GM18508 (cell line): ENCODE measurements around the gene PRKAG2.

Experiments
- ATAC-seq: cut with Tn5 transposase; IDR thresholded peaks from one replicate; pipeline ENCODE4 v1.9.1; 2021; ENCODE audit warnings: moderate number of reproducible peaks; ENCODE audit not compliant: insufficient read depth, unreplicated experiment

PRKAG2 gene

DNA sequence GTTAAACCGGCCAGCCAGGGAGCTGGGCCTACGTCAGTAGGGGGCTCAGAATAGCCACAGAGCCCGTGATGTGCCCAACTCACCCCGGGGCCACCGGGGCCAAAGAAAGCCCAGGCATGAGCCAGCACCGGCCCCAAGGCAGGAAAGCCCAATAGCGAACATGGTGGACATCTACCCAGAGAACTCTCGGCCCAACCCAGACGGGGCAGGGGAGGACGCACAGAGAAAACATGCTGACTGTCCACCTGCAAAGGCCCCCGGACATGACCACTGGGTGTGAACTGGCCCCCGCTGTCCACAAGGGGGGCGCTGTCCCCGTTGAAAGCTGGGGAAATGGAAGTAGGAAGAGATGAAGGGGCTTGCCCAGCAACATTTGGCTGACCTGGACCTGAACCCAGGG lies 169.2 kb downstream of the PRKAG2 start:
- ATAC-seq = no peak

DNA sequence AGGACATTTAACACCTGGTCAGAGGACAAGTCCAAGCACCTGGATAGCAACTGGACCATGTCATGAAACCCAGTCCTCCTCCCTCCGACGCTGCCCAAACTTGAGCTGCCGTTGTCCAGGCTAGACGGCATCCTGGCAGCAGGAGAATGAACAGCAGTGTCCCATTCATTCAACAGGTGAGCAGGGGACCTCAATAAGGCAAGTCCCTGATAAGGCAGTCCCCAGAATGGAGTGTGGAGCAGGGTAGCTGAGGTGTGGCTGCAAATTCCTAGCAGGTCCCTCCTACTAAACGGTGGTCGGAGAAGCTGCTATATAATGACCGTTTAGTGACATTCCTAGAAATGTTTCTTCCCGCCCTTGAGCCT lies 169.8 kb downstream of the PRKAG2 start:
- no peak for ATAC-seq

DNA sequence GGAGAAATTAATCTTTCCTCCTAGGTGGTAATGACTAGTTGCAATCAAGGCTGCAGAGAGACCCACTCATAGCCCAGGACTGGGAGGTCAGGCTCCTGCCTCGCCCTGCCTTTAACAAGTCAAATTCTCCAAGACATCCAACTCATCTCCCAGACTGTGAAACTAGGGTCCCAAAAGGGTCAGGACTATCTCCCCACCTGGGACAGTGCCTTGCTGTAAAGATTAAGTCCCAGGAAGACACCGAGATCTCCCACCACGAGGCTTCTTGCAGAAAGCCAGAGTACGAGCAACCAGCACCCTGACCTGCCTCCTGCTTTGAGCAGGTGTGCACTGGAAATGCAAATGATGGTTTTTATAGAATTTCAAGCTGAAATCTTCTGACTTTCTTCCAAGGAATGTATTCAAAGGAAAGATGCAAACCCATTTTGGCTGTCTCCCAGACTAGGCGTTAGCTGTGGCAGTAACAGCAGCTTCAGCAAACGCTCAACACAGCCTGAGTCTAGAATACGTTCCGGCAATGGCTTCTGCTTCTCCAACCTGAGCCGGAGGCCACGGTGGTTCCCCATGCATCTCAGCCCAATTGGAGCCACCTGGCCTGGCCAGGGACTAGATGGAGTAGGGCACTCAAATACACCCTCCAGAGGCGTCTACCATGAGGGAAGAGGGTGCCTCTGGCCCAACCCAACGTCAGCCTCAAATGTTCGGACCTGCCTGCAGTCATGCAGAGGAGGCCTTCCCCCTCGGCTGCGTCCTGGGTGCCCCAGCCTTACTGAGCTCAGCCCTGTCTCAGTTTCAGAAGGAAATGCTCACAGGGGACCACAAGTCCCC lies 170.4 kb downstream of the PRKAG2 start:
- no peak for ATAC-seq

DNA sequence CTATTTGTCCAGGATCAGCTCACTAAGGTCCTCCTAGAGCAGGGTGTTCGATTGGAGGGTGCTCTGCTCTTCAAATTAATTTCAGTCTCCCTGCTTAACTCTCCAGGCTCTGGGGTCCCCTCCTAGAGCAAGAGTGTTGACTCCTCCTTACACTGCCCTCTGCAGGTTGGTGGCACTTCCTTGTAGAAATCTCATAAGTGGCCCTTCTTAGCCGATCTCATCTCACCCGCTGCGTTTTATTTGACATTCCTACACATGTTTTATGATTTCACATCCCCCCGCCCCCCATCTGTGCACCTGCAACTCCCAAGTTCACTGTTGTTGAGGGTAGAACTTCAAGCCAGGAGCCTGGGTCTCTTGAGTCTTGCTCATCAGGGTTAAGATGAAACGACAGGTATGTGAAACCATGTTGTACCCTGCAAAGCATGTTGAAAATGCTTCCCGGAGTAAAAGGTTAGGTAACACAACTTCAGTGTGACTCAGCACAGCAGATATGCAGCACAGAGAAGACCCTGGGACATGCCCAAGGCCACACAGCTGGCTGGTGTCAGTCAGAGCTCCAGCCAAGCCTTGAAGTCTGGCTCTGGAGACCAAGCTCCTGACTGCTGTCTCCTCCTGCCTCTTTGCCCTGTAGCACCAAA lies 171.2 kb downstream of the PRKAG2 start:
- no peak for ATAC-seq

DNA sequence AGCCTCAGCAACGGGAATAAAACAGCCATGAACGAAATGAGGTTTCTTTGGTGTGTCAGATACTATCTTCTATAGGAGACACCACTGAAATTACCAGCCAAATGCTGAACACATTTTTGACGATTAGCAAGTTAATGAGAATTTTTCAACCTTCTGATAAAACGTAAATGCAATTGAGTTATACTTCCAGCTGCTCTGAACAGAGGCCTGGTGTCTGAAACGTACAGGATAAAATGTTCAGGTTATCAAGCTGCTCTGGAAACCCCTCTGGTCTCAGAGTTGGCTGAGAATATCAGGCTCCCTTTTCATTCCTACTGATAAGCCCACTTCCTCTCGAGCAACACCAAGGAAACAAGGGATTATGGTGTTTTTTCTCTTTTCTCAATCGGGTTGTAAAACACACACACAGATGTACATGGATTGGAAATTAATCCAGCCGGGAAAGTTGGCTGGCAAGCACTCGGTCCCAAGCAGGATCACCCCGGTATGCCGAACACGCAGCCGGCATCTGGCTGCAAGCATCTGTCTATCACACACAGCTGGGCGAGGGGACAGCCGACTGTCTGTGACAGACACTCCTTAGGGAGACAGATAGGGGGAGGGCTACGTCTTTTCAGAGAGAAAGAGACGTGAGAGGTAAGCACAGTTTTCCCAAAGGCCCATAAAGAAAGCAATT lies 171.8 kb downstream of the PRKAG2 start:
- no peak for ATAC-seq

DNA sequence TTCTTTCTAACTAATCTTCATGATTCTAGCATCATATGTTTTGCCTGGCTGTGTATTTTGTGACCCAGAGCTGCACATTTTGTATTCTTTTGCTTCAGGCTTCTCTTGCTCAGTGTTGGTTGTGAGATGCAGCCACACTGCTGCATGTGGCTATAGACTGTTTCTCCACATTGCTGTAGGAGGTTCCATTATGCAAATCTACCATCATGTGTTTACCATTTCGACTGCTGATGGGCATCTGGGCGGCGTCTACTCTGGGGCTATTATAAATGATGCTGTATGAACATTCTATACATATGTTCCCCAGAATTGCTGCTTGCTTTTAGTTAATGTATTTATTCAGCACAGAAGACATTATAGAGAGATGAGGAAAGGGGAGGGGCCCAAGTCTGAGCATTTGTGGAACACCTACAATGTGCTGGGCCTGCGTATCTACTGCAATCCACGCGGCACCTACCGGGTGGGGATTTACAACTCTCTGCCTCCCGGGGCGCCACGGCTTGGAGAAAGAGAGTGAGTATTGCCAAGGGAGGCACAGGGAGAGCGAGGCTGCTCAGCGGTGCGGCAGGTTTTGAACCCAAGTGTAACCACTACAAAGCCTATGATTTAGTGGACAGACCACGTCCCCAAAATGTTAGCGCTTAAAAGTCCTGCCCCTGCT lies 172.5 kb downstream of the PRKAG2 start:
- no peak for ATAC-seq

DNA sequence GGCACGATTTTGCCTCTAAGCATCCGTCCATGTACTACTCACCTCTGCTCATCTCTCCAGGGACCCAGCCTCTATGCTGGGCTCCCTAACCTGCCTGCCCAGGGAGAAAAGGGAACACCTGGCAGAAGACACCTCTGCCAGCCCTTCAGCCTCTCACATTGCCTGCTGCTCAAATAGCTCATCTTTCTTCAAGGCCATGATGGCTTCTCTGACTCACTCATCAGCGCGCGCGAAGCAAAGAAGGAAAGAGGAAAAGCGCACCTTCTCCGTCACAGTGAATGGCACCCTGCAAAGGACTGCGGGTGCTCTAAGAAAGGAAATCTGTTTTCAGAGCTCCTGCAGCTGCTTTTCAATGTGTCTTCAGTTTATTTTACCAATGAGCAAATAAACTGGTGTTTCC lies 174.0 kb downstream of the PRKAG2 start:
- no peak for ATAC-seq

DNA sequence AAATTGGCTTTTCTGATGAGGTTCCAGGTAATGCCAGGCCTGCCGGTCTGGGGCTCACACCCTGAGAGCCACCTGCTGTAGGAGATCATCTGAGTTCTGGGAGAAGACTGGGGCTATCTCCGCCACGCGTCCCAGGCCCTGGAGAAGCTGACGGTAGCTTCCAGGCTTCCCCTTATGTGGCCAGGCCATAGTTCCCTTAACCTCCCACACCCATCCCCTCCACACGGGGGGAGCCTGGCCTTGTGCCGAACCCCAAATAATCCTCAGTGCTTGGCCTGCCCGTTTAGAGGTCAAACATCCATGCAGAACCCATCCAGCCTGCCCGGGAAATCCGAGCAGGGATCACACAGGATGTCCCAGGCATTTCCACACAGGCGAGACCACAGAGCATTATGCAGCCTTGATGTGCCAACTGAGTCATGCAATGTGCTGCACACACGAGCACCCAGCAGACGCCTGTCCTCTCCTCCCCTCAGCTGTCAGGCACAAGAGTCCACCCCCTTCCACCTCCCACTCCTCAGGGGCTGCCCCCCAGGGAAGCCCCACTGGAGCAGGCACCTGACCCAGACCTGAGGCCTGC lies 176.2 kb downstream of the PRKAG2 start:
- ATAC-seq = no peak

DNA sequence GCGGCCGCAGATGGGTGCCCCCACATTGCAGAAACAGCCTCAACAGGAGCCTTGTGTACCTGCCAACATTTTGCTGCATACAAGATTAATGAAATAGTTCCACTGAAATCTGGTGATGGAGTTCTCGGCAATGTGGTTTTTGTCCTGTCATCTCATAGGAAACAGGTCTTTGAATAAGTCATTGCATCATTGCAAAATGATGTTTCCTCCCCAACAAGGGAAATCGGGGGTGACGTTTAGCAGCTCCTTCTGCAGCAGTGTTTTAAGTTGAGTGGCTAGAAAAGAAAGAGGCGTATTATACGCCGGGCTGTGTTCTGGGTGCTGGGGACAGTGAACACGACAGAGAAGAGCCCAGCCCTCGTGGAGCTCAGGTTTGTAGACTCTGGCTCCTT lies 177.0 kb downstream of the PRKAG2 start:
- ATAC-seq = no peak

DNA sequence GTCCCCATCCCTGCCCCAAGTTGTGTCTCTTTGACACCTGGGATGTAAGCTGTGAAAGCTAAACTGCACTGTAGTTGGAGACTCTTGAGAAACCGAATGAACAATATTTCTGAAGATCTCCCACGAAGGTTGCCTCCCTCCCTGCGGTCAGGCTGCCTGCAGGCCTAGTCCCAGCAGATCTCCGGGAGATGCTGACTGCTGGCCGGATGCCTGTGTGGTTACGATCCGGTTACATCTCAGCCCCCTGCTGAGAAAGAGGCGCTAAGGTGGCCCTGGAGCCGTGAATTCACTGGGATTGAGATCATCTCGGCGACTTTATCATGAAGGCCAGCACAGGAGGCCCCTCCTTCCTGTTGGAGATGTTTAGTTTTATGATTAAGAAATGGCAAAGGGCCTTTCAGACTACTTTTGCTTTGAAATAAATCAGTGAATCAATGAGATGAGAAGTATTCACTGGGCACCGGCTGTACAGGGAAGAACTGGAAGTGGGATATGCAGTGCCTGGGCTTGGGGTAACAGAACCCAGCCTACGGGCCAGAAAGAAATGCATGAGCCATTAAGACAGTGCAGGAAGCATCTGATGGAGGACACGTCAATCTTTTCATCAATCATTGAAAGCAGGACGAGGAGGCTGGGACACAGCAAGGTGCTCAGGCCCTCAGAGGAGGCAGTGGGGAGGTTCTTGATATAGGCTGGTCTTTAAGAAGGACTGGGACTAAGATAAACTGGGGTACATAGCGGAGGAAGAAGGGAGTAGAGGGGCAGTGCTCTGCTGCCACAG lies 177.6 kb downstream of the PRKAG2 start:
- no peak for ATAC-seq

DNA sequence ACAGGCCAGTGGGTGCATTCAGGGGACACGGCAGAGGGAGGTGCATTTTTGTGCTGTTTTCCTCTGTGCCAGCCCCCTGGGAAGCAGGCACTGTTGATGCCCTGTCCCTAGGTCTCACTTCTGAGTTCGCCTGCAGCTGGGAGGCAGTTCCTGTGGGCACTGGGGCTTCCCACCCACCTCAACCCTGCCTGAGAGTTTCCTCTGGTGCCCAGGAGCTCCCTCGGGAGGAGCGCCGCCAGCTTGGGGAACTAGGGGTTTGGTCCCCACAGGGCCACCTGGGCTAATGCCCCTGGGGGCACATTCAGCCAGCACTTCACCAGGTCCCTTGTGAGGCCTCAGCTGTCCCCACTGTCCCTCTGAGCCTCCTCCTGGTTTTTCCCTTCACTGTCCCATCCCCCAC lies 179.0 kb downstream of the PRKAG2 start:
- ATAC-seq = no peak

DNA sequence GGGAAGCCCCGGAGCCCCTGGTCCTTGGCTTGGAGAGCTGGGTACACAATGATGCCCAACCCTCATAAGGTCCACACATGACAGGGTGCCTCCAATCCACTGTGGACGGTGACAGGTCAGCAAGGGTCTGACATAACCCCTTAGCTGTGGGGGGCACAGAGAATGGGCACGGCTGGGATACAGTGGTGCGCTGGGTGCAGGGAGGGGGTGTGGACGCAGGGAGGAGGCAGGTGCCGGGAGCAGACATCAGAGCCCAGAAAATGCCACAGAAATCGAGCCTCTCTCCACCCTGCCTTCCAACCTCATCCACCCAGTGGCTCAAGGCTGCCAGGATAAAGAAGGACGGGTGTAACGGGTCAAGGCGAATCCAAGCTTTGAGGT lies 179.4 kb downstream of the PRKAG2 start:
- ATAC-seq = no peak

DNA sequence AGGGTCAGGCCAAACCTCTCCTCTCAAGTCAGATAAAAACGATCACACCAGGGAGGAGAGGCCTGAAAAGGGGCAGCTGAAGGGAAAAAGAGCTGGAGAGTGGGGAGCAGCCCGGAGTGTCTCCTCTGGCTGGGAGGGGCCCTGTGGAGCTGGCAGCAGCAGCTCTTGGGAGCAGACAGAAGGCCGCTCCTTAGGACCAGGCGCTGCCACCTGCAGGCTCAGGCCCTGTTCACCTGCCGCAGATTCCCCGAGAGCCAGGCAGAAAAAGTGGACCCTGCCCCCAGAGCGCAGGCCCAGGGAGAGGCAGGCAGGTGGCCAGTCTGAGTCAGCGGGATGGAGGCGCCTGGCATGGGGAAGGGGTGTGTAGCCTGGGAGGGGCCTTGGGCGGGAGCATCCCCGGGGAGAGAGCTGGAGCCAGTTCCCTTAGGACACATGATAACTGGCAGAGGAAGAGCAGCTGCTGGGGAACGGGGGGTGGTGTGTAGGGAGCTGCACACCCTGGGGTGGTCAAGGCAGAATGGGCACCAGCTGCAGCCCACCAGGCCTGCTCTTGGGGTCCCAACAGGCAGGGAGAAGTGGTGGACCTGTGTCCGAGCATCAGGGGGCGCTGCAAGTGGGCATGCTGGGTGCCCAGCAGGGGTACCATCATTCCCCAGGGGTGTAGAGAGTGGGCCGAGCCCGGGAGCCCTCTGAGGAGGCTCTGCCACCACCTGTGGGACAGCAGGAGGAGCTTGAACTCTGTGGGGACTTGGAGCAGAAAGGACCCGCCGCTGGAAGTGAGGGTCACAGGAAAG lies 180.0 kb downstream of the PRKAG2 start:
- ATAC-seq = no peak

DNA sequence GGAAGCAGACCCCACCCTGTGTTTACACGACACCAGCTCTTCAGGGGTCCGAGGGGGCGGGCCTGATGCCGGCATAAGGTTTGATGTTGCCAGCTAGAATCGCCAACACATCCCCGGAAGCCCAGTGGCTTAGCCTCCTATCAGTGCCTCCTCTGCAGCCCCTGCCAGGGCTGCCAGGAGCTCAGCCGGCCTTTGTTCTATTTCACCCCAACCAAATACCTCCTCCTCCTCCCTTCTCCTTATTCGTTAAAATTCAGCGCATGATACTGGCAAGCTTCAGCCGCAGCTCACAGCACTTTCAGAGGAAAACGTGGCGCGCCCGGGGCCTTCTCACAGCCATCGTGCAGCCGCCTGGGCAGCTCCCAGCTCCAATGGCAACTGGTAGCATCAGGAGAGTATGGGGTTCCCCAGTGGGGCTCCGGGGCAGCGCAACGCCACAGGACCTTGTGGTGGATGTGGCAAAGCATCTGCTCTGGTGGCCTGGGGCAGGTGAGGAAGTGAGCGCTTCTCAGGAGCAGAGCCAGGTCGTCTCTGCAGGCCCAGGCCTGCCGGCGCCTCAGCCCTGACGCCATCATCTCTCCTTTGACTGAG lies 180.9 kb downstream of the PRKAG2 start:
- no peak for ATAC-seq

DNA sequence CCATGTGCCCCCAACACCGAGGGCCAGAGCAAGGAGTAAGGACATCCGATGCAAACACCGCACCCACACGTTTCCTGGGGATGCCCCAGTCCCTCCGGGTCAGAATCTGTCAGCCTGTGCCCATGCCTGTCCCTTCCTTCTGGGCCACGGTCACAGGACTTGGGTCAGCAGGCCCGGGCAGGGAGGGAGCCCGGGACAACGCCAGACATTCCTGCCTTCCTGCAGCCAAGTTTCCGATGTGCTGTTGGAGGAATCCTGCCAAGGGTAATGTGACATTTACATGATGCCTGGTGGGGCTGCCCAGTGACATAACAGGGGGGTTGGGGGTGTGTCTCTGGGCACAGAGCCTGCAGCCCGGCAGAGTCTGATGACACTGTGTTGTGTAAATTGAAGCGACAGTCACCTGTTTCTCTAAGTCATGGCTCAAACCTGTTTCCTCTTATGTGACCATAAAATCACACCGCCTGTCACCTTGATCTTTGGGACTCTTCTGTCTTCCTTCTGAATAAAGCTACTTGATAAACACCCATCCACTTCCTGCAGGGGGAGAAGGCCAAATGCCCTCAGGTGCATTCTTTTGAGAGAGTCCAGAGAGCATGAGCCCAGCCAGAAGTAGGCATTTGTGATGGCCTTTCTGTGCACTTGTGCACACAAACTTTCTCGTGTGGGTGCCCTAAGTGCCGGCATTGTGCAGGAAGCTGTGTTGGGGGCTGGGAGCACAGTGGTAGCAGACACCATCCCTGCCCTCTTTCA lies 181.9 kb downstream of the PRKAG2 start:
- no peak for ATAC-seq

DNA sequence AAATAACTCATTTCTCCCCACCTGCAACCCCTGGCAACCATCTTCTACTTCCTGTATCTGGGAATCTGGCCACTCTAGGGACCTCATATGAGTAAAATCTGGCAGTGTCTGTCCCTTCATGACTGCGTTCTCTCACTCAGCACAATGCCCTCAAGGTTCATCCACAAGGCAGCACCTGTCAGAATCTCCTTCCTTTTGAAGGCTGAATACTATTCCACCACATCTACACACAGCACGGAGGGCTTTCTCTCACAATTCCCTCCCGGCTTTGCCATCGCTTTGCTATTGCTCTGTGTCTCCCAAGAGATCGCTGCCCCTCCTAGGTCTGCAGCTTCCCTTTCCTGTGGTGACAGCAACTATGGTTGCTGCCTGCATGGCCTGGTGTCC lies 182.5 kb downstream of the PRKAG2 start:
- no peak for ATAC-seq

DNA sequence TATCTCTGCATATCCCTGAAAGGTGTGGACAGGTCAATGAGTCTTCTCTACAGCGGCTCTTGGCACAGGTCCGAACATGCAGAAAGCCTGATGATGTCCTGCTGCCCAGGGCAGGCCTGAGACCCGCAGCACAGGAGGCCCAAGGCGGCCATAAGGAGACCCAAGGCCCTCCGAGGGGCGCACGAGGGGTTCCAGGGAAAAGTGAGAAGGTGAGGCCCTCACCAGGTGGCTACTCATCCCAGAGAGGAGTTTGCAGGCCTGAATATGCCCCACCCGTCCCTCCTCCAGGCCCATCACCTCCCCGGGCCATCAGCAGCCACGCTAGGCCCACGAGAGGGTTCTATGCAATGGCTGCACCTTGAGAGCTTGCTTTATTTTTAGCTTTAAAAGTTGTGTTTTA lies 183.8 kb downstream of the PRKAG2 start:
- no peak for ATAC-seq

DNA sequence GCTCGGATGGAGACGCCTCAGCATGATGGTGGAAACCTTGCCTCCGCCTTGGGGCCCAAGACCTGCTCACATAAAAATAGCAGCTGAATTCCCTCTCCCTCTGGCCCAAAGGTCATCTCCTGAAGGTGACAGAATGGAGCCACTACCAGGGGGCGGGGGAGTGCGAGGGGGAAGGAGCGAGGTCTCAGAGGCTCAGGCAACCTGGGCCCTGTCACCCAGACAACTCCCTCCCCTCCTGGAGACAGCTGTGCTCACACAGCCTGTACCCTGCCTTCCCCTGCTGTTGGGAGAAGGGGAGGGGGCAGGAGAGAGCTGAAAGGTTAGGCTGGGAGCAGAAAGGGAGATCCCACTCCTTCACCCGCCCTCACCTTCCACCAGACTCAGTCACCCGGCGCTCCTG lies 184.2 kb downstream of the PRKAG2 start:
- ATAC-seq = no peak
